CD4-positive, alpha-beta T cell treated with Interferon alpha-2 for 1 hour (primary cell): Measurements from ENCODE around the gene DCLK2.

Experiments
- DNase-seq, 2 donors: peaks; one replicate each; pipeline ENCODE4 v3.0.0-alpha.2; 2020 to 2022

The DCLK2 gene

DNA sequence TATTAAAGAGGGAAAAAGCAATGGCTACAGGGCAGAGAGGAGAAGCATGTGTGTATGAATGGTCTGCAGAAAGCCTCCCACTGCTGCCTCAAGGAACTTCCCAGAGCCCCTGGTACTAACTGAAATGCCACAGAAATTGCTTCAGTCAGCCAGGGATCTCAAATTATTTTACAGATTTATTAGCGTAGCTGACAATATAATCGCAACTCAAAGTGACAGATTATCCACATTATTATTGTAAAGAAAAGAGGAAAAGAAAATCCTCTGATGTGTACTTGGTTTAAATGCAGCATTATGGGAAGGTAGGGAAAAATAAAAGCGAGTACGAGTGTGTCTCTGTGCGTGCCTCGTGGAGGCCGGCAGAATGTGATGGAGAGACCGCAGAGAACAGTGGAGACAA lies 202.7 kb downstream of the DCLK2 start:
- DNase-seq: no peak

DNA sequence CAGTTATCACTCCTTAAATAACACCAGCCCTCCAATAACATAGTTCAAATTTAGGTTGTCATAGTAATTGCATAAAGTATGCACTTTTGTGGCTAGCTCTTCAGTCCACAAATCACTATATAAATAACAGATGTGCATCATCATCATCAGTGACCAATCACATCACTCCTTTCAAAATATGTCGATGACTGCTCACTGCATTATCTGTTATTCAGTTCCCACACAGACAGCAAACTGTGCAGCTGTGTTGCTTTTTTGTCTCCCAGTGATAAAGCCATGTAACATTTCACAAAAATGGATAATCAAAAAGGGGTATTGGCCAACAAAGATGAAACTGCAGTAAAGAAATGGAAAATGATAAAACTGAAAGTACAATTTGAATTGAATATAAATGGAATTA lies 205.4 kb downstream of the DCLK2 start:
- DNase-seq: no peak

DNA sequence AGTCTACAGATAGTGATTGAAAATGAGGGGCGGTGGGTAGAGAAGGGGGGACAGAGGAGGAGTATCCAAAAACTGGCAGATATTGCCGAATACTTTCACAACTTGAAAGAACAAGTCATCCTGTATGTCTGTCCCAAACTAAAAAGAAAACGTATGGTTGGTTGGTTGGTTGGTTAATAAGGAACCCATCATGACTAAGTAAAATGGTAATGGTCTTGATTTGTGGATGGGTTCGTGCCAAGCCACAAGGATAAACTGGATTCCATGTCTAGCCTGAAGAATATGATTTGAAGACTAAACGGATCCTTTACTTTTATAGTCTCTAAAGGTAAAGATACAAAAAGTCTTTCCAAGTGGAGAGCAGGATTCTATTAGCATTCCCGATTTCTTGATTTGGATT lies 208.4 kb downstream of the DCLK2 start:
- no peak for DNase-seq

DNA sequence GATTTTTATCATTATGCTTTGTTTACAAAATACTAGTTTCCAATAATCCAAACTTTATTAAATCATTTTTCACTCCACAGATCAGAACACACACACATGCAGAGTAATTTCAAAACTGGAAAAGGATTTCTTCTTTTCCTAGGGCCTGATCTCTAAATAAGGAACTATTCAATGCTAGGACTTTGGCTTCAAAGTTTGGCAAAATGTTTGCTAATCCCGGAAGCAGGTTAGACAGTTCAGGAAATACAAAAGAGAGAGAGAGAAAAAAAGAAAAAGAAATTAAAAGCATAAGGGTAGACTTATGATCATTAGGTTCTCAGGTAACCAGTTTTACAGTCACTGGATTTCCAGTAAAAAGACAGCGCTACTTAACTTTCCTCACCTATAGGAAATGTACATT lies 211.0 kb downstream of the DCLK2 start:
- DNase-seq: no peak

DNA sequence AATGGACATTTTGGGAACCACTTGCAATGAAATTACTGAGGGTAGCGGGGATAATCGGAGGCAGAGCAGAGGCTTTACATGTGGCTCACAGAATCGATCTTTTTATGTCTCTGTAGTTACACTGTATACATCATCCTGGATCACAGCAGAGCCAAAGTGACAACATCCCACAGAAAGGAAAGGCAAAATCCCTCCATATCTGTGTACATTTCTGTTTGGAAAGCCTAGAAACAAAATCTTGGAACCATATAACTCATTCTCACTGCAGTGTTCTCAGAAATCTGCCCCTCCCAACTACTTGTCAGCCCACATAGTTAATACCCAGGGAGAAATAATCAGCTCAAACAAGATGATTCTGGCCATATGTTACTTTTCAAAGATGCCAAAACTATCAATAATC lies 211.6 kb downstream of the DCLK2 start:
- no peak for DNase-seq

DNA sequence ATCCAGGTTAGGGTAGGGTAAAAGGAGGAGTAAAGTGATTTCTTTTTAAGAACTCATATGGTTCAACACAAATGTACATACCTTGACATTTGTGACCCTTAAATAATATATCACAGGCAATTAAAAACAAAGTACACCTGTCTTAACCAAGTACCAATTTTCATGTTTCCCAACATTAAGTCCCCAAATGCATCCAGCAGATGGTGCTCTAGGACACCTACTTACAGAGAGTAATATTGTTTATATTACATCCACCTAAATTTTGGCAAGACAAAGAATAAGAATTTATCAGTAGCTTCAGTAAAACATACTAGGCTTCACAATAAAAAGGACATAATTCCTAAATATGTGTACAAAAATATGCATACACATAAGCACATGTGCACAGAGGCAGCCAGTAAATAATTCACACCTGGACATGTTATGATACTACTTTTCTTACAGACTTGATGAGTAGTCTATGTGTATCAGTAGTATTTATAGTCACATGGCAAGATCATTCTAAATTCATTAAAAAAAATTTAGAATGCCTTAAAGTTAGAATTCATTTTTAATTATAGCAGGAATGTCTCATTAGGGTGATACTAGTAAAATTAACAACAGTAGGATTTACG lies 219.7 kb downstream of the DCLK2 start:
- peak in 1 of 2 donors; percentile 42 for DNase-seq

DNA sequence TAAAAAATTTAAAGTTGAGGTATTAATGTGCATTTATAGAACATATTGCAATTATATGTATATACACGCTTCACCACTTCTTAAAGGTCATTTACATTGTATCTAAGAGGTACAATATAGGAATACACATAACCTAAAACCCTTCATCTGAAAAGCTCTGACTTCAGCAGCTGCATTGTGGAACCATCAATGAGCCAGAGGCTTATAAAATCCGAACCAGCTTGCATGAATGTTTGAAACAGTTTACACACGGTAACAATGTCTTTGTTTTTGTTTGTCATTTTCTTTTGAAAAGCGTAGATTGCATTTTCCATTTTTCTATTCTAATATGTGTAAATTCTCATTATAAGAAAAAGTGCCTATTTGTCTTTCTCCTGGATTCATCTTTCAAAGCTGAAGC lies 221.6 kb downstream of the DCLK2 start:
- no peak for DNase-seq

DNA sequence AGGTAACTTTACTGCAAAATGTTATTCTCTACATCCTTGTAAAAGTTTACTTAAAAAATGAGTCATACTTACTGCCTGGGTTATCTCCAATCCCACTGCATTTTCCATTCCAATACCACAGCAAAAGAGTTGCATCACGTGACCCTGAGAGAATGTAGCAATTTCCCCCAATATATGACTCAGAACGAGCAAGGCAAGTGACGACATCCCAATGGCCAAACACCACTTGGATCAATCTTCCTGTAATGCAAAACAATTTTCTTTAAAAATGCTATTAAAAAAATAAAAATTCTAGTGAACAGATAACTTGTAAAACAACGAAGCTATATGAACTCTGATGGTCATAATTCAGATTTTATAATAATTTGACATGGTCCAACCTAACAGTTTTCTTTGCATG lies 224.3 kb downstream of the DCLK2 start:
- DNase-seq: peak in 1 of 2 donors; percentile 4

DNA sequence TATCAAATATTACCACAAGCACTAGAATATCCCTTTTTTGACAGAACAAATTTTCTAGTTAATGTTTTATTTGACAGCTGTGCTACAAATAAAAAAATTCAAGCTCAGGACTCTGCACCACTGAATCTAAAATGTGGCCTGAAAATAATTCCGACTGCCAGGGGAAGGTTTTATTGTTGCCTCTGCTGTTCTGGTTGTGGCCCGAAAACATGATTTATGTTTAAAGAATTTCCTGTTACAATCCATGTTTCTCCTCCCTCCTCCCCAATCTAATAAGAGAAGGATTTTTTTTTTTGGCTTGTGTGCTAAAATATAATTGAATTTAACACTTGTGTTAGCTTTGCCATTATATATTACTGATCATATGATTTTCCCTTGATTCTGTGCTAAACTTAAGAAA lies 227.8 kb downstream of the DCLK2 start:
- no peak for DNase-seq

DNA sequence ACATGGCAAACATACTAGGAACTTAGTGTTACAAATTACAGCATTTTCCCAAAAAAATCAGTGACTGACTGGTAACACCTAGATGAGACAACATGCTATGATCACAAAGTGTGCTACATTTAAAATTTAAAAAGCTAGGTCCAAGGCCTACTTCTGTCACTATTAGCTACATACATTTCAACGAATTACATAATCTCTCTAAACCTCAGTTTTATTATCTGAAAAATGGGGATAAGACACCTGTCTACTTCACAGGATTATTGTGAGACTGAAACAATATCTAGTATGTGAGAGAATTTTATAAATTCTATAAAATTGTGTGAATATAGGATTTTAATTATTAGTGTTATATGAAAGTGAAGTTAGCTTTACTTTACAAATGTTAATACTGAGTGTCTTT lies 228.5 kb downstream of the DCLK2 start:
- no peak for DNase-seq
